ENCODE results near the gene PIWIL4.

DNA sequence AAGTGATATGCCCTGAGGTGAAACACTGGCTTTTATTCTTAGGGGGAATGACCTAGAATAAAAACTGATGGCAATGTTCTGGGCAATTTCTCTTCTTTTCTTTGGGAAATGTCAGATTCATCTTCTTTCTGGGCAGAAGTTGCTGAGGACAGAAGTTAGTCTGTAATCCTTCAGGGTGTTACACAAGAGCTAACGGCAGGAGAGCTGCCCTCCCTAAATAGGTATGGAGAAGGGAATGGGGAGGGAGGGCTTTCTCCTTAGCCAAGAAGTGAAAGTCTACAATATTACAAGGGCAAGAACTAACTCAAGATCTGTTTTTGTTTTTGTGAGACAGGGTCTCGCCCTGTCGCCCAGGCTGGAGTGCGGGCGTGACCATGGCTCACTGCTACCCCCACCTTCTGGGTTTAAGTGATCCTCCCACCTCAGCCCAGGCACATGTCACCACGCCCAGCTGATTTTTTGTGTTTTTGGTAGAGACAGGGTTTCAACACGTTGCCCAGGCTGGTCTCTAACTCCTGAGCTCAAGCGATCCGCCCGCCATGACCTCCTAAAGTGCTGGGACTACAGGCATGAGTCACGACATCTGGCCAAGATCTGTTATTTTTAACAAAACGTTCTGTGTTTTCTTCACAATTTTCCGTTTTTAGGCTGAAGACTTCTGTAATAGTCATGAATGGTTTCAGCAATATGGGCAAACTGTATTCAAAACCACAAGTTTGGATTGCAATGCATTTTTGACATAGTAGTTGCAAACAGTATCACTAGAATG, 7.2 kb downstream of the PIWIL4 start:
- TF ChIP-seq EZH2phosphoT487 (IDR thresholded peaks at IDR 0.05; ENCODE audit: borderline replicate concordance, low read depth, low read length): no peak
- TF ChIP-seq, protein P1, sequence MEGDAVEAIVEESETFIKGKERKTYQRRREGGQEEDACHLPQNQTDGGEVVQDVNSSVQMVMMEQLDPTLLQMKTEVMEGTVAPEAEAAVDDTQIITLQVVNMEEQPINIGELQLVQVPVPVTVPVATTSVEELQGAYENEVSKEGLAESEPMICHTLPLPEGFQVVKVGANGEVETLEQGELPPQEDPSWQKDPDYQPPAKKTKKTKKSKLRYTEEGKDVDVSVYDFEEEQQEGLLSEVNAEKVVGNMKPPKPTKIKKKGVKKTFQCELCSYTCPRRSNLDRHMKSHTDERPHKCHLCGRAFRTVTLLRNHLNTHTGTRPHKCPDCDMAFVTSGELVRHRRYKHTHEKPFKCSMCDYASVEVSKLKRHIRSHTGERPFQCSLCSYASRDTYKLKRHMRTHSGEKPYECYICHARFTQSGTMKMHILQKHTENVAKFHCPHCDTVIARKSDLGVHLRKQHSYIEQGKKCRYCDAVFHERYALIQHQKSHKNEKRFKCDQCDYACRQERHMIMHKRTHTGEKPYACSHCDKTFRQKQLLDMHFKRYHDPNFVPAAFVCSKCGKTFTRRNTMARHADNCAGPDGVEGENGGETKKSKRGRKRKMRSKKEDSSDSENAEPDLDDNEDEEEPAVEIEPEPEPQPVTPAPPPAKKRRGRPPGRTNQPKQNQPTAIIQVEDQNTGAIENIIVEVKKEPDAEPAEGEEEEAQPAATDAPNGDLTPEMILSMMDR (conservative IDR thresholded peaks at IDR 0.05; ENCODE audit: low read length): no peak
